Muscle of leg (tissue), 11 donors: ENCODE measurements around the gene THSD4. TPM values are rescaled to one million over a fixed set of nuclear protein-coding genes. Genes with fewer than 3 reads are reported as not detected.
A peak's percentile ranks its signal among the peaks of the same experiment; 100 is the strongest.

ENCODE experiments used
- DNase-seq: peaks from one replicate; pipeline ENCODE4 v3.0.0; 2013
- H3K27ac ChIP-seq: one replicate; pipeline ENCODE4 v1.5.1; 2013; ENCODE audit warnings: mild to moderate bottlenecking, low read length, control low read depth
- H3K27me3 ChIP-seq: one replicate; pipeline ENCODE4 v1.6.1; 2013; ENCODE audit warnings: low read length; ENCODE audit not compliant: control insufficient read depth, insufficient read depth
- H3K36me3 ChIP-seq: one replicate; pipeline ENCODE4 v1.6.1; 2013; ENCODE audit warnings: low read length; ENCODE audit not compliant: control insufficient read depth, insufficient read depth
- H3K4me1 ChIP-seq: one replicate; pipeline ENCODE4 v1.6.1; 2013; ENCODE audit warnings: low read length; ENCODE audit not compliant: control insufficient read depth, insufficient read depth
- H3K4me3 ChIP-seq: one replicate; pipeline ENCODE4 v1.5.1; 2013; ENCODE audit warnings: low read length, control low read depth
- H3K9me3 ChIP-seq: replicated peaks from 2 replicates; pipeline ENCODE4 v1.6.1; 2013; ENCODE audit warnings: low read depth, low read length; ENCODE audit not compliant: control insufficient read depth
- WGBS: methylation state at CpG from one replicate; pipeline ENCODE4 v1.1.5; 2013; ENCODE audit warnings: missing lambda C conversion rate; ENCODE audit not compliant: insufficient coverage; 5-methylcytosine and 5-hydroxymethylcytosine counted together
- polyA plus RNA-seq, 8 donors: library from polyadenylated mRNA; unstranded; fragments of 120-200 nt; gene quantifications; one replicate each; pipeline versions ENCODE4 v1.2.1 to v1.2.3, GENCODE V29; 2013; ENCODE audit warnings: inconsistent platforms in 1 of 8, low replicate concordance in 1 of 8; ENCODE audit not compliant: insufficient read length in 8 of 8, insufficient read depth in 1 of 8
- total RNA-seq: library from RNA; stranded (reverse); fragments of 120-200 nt; gene quantifications from one replicate; pipeline ENCODE4 v1.2.4, GENCODE V29; 2013

Gene THSD4
- total and polyA plus RNA-seq, 9 donors: 17.6 to 33.8 (median 25.5) TPM

GRCh38 chr15:71549091-71549490, 433.8 kb downstream of the THSD4 start:
- DNase-seq: peak; percentile 39
- no CpG with 5 or more reads among the region's 5 CpGs for WGBS
- H3K36me3 ChIP-seq: no peaks in the 10 kb centered on the region
- no peak overlapping the region for H3K4me3 ChIP-seq
- no peaks in the 10 kb centered on the region for H3K9me3 ChIP-seq
- H3K4me1 ChIP-seq: peaks cover 8% of the 10 kb centered on the region
- H3K27ac ChIP-seq: peak overlapping the region; percentile 21
- no peaks in the 10 kb centered on the region for H3K27me3 ChIP-seq

- peaks cover 8% of the 10 kb centered on the region for H3K4me1 ChIP-seq
- H3K27me3 ChIP-seq: no peaks in the 10 kb centered on the region
- no peak overlapping the region for H3K4me3 ChIP-seq
- WGBS: 86% methylated on average over 5 of the region's 5 CpGs
- no peak for DNase-seq
- H3K36me3 ChIP-seq: no peaks in the 10 kb centered on the region
- H3K27ac ChIP-seq: no peak overlapping the region
- no peaks in the 10 kb centered on the region for H3K9me3 ChIP-seq
Measured at GRCh38 chr15:71549697-71550096, 434.4 kb downstream of the THSD4 start.

GRCh38 chr15:71551566-71551965, 436.3 kb downstream of the THSD4 start:
- DNase-seq: no peak
- no peak overlapping the region for H3K27ac ChIP-seq
- H3K4me1 ChIP-seq: peaks cover 8% of the 10 kb centered on the region
- no peaks in the 10 kb centered on the region for H3K36me3 ChIP-seq
- no CpG with 5 or more reads among the region's 5 CpGs for WGBS
- no peak overlapping the region for H3K4me3 ChIP-seq
- H3K27me3 ChIP-seq: no peaks in the 10 kb centered on the region
- no peaks in the 10 kb centered on the region for H3K9me3 ChIP-seq

GRCh38 chr15:71559098-71559497, 443.8 kb downstream of the THSD4 start:
- no peak for DNase-seq
- H3K4me1 ChIP-seq: no peaks in the 10 kb centered on the region
- no peak overlapping the region for H3K27ac ChIP-seq
- 80% methylated on average over 1 of the region's 3 CpGs for WGBS
- no peak overlapping the region for H3K4me3 ChIP-seq
- H3K27me3 ChIP-seq: no peaks in the 10 kb centered on the region
- H3K9me3 ChIP-seq: no peaks in the 10 kb centered on the region
- H3K36me3 ChIP-seq: no peaks in the 10 kb centered on the region

GRCh38 chr15:71559616-71560015, 444.3 kb downstream of the THSD4 start:
- no peaks in the 10 kb centered on the region for H3K9me3 ChIP-seq
- H3K36me3 ChIP-seq: no peaks in the 10 kb centered on the region
- no peaks in the 10 kb centered on the region for H3K4me1 ChIP-seq
- H3K4me3 ChIP-seq: no peak overlapping the region
- no peak for DNase-seq
- no peaks in the 10 kb centered on the region for H3K27me3 ChIP-seq
- WGBS: no CpG with 5 or more reads among the region's 3 CpGs
- H3K27ac ChIP-seq: no peak overlapping the region

- Histone ChIP-seq H3K4me3 (no peak overlapping the region), H3K9me3 (no peaks in the 10 kb centered on the region), H3K36me3 (no peaks in the 10 kb centered on the region), H3K27me3 (no peaks in the 10 kb centered on the region), H3K27ac (no peak overlapping the region), H3K4me1 (no peaks in the 10 kb centered on the region)
- no peak for DNase-seq
- WGBS: 95% methylated on average over 3 of the region's 5 CpGs
Measured at GRCh38 chr15:71562251-71562650, 447.0 kb downstream of the THSD4 start.

GRCh38 chr15:71564217-71564616, 448.9 kb downstream of the THSD4 start:
- no peaks in the 10 kb centered on the region for H3K27me3 ChIP-seq
- H3K4me3 ChIP-seq: no peak overlapping the region
- no peaks in the 10 kb centered on the region for H3K36me3 ChIP-seq
- 67% methylated on average over 1 of the region's 1 CpG for WGBS
- H3K9me3 ChIP-seq: no peaks in the 10 kb centered on the region
- no peak for DNase-seq
- H3K4me1 ChIP-seq: no peaks in the 10 kb centered on the region
- no peak overlapping the region for H3K27ac ChIP-seq

GRCh38 chr15:71565006-71565405, 449.7 kb downstream of the THSD4 start:
- no CpG with 5 or more reads among the region's 1 CpG for WGBS
- no peak overlapping the region for H3K27ac ChIP-seq
- DNase-seq: no peak
- H3K27me3 ChIP-seq: no peaks in the 10 kb centered on the region
- no peak overlapping the region for H3K4me3 ChIP-seq
- no peaks in the 10 kb centered on the region for H3K4me1 ChIP-seq
- no peaks in the 10 kb centered on the region for H3K36me3 ChIP-seq
- no peaks in the 10 kb centered on the region for H3K9me3 ChIP-seq

- Histone ChIP-seq H3K4me3 (no peak overlapping the region), H3K9me3 (no peaks in the 10 kb centered on the region), H3K4me1 (no peaks in the 10 kb centered on the region), H3K27me3 (no peaks in the 10 kb centered on the region), H3K36me3 (no peaks in the 10 kb centered on the region), H3K27ac (no peak overlapping the region)
- WGBS: 0% methylated on average over 1 of the region's 3 CpGs
- DNase-seq: peak; percentile 47
Measured at GRCh38 chr15:71565631-71566160, 450.4 kb downstream of the THSD4 start.

GRCh38 chr15:71566226-71566625, 451.0 kb downstream of the THSD4 start:
- H3K27ac ChIP-seq: no peak overlapping the region
- H3K4me3 ChIP-seq: no peak overlapping the region
- WGBS: no CpG with 5 or more reads among the region's 3 CpGs
- no peaks in the 10 kb centered on the region for H3K27me3 ChIP-seq
- no peak for DNase-seq
- no peaks in the 10 kb centered on the region for H3K9me3 ChIP-seq
- no peaks in the 10 kb centered on the region for H3K4me1 ChIP-seq
- no peaks in the 10 kb centered on the region for H3K36me3 ChIP-seq

- no peak overlapping the region for H3K27ac ChIP-seq
- H3K27me3 ChIP-seq: no peaks in the 10 kb centered on the region
- WGBS: 63% methylated on average over 1 of the region's 3 CpGs
- H3K4me1 ChIP-seq: no peaks in the 10 kb centered on the region
- no peak for DNase-seq
- no peak overlapping the region for H3K4me3 ChIP-seq
- H3K36me3 ChIP-seq: no peaks in the 10 kb centered on the region
- no peaks in the 10 kb centered on the region for H3K9me3 ChIP-seq
Measured at GRCh38 chr15:71567173-71567572, 451.9 kb downstream of the THSD4 start.
